NB4 (cell line): Measurements from ENCODE around the gene NLGN3.

Experiments used
- DNase-seq: peaks from one replicate; pipeline ENCODE4 v3.0.0; 2010; ENCODE audit warnings: low read depth
- H3K4me3 ChIP-seq: one replicate; pipeline ENCODE4 v1.5.1; 2011; ENCODE audit warnings: mild to moderate bottlenecking, low read depth, low read length, moderate library complexity
- MAX ChIP-seq: IDR thresholded peaks from 2 replicates; pipeline ENCODE4 v1.6.1; 2011; ENCODE audit warnings: low read depth, low read length
- MYC ChIP-seq: IDR thresholded peaks from 2 replicates; pipeline ENCODE4 v1.6.1; 2011; ENCODE audit warnings: low read depth, low read length
- POLR2A ChIP-seq: IDR thresholded peaks from 2 replicates; pipeline ENCODE4 v1.6.1; 2011; ENCODE audit warnings: mild to moderate bottlenecking; ENCODE audit not compliant: insufficient read length; ENCODE audit errors: extremely low read depth
- TF ChIP-seq, protein P1 (sequence below): IDR thresholded peaks from one replicate; pipeline ENCODE4 v1.5.1; 2012; ENCODE audit warnings: low read depth, low read length

NLGN3 gene

GRCh38 chrX:71160475-71160874 lies 15.8 kb downstream of the NLGN3 start:
- H3K4me3 ChIP-seq: no peak overlapping the region
- no peak for DNase-seq
- TF ChIP-seq MAX: no peak
- TF ChIP-seq MYC: no peak
- TF ChIP-seq, protein P1, sequence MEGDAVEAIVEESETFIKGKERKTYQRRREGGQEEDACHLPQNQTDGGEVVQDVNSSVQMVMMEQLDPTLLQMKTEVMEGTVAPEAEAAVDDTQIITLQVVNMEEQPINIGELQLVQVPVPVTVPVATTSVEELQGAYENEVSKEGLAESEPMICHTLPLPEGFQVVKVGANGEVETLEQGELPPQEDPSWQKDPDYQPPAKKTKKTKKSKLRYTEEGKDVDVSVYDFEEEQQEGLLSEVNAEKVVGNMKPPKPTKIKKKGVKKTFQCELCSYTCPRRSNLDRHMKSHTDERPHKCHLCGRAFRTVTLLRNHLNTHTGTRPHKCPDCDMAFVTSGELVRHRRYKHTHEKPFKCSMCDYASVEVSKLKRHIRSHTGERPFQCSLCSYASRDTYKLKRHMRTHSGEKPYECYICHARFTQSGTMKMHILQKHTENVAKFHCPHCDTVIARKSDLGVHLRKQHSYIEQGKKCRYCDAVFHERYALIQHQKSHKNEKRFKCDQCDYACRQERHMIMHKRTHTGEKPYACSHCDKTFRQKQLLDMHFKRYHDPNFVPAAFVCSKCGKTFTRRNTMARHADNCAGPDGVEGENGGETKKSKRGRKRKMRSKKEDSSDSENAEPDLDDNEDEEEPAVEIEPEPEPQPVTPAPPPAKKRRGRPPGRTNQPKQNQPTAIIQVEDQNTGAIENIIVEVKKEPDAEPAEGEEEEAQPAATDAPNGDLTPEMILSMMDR: no peak
- no peak for TF ChIP-seq POLR2A

GRCh38 chrX:71162981-71163380 lies 18.3 kb downstream of the NLGN3 start:
- no peak overlapping the region for H3K4me3 ChIP-seq
- TF ChIP-seq MYC: no peak
- TF ChIP-seq, protein P1: no peak
- DNase-seq: no peak

GRCh38 chrX:71164071-71164470 lies 19.4 kb downstream of the NLGN3 start:
- no peak for TF ChIP-seq MAX
- TF ChIP-seq, protein P1: no peak
- TF ChIP-seq POLR2A: no peak
- TF ChIP-seq MYC: no peak
- no peak overlapping the region for H3K4me3 ChIP-seq
- no peak for DNase-seq

DNA sequence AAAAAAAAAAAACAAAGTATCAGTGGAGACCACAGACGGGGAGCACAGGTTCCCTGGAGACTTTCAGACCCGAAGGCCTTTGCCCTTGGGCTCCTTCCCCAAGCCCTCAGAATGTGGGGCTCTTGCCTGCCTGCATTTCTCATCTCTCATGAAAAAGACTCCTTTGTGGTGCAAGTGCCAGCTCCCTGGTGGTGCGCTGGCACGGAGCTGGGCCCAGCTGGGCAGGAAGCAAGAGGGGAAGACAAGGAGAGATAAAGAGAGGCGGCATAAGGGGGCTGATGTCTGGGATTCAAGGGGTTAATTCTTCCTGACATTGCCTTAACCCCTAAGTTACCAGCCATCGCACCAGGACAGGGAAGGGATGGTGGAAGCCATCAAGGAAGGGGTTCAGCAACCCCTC lies 21.8 kb downstream of the NLGN3 start:
- H3K4me3 ChIP-seq: no peak overlapping the region
- TF ChIP-seq, protein P1: no peak
- TF ChIP-seq POLR2A: no peak
- TF ChIP-seq MYC: no peak
- no peak for TF ChIP-seq MAX
- DNase-seq: no peak

GRCh38 chrX:71167031-71167781 lies 22.6 kb downstream of the NLGN3 start:
- DNase-seq: no peak
- TF ChIP-seq MYC: no peak
- TF ChIP-seq MAX: no peak
- no peak for TF ChIP-seq POLR2A
- no peak overlapping the region for H3K4me3 ChIP-seq

GRCh38 chrX:71168134-71168533 lies 23.5 kb downstream of the NLGN3 start:
- TF ChIP-seq MYC: no peak
- TF ChIP-seq, protein P1: no peak
- TF ChIP-seq POLR2A: no peak
- TF ChIP-seq MAX: no peak
- H3K4me3 ChIP-seq: no peak overlapping the region
- DNase-seq: no peak
